GM21390 (cell line): ENCODE results near the gene MAPKAPK2.

Experiments used
- ATAC-seq: cut with Tn5 transposase; IDR thresholded peaks from one replicate; pipeline ENCODE4 v1.9.1; 2021; ENCODE audit not compliant: unreplicated experiment

Gene MAPKAPK2

DNA sequence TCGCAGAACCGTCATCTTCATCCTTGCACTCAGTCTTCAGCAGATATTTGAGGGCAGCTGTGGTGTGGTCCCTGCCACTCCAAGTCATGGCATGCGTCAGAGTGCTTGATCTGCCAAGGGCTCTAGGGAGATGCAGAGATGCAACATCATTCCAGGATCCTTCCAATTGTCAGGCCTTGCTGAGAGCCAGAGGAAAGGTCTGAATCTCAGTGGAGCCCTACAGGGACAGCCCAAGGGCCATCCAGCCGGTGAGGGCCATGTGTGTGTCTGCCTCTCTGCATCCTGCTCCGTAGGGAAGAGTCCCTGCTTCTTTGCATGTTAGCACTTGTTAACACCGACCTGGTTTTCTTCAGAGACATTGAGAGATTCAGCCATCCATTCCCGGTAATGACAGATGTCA, 17.6 kb downstream of the MAPKAPK2 start:
- no peak for ATAC-seq

DNA sequence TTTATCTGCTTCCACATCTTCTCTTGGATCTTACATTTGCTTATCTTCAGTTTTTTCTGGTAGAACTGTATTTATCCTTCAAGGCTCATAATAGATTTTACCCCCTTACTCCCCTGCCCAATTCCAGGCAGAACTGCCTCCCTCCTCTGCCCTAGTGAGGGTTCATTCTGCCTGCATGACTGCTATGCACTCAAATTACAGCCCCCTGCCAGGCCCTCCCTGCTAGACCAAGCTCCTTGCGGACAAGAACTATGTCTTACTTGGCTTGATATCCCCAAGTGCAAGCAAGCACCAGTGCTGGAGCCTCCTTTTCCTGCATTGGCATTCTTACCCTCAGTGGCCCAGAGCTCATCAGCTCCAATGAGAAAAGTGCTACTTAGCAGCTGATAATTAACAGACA, 18.1 kb downstream of the MAPKAPK2 start:
- ATAC-seq, result no peak

DNA sequence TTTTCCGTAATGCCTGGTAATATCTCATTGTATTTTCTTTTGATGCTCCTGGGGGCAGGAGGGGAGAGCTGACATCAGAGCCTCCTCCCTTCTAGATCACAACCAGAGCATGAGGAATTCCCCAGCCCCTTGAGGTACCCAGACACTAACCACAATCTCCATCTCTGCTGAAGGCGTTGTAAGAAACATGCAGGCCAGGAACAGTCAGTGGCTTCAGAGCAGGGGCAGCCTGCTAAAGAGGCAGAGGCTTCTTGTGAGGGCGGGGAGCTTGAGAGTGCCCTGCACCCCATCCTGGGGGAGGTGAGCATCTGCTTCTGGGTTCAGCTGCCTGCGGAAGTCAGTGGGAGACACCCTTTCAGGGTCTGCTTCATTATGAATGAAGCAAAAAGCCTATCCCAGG, 19.0 kb downstream of the MAPKAPK2 start:
- ATAC-seq, result no peak

DNA sequence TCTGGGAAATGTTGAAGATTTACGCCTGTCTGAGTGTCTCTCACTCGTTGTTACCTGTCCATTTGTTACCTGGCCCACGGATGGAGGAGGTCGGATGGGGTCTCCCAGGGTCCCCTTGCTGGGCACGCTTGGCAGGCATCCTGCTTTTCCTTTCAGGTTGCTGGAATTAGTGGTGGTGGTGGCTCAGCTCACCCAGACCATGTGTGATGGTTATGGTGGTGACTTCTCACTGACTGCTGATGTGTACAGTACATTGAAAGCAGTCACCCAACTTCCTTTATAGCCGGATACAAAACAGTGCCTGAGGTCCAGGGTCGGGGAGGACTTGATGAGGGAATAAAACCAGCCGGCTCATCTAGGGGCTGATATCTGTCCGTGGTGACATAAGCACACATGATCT, 19.5 kb downstream of the MAPKAPK2 start:
- no peak for ATAC-seq

DNA sequence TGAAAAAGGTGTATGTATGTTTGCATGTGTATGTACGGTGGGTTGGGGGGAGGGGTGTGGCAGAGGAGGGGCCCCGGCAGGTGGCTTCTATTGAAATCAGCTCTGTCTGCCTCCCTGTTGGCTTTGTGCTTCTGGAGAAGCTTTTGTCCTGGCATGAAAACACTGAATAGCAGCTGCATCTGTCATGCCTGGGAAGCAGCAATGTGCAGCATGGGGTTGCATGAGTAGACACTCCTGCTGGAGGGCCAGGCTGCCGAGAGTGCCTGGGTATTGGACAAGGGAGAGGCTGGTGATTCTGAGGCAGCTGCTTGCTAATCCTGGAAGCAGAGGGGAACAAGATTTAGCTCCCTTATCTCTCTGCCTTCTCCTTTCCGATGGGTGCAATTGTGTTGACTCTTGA, 20.5 kb downstream of the MAPKAPK2 start:
- no peak for ATAC-seq

DNA sequence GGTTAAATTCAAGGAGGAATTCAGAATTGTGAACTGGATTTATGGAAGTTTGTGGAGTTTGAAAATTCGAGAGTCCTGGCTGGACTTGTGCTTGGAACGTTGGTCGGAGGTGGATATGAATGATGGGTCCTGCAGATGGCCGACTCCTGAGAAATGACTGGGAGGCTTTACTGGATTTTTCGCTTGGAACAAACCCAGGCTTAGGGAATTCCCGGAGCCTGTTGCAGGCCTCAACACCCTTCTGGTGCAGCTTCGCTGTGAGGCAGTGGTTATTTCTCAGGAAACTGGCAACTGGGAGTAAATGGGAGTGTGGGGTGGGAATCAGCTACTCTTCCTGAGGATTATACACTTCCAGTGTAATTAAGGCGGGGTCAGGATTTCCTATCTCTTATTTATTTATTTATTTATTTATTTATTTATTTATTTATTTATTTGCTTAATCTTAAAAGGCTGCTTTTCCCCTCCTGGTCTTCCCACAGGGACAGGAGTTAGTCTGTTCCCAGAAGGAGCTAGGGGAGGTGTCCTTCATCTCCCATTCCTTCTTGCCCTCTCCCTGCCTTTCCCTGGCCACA, 21.1 kb downstream of the MAPKAPK2 start:
- ATAC-seq, result no peak

DNA sequence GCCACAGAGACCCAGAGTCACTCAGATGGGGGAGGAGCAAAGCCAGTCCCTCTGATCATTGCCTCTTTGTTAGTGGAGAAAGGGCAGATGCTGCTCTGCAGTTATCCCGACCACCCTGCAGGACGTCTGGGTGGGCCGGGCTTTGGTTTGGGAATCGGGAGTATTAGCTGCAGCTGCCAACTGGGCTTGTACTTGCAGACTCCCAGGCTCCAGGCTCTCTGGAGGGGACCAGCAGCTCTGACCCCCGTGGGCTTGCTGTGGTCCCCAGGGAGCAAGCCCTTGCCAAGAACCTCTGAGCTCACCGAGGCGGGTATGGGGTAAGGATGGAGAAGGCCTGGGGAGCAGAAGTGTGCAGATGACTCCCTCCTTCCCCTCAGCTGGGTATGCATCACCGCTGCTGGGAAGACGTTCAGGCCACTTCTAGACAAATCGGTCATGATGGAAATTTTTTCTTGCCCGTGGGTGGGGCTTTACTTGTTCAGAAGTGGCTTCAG, 21.6 kb downstream of the MAPKAPK2 start:
- ATAC-seq, result no peak

DNA sequence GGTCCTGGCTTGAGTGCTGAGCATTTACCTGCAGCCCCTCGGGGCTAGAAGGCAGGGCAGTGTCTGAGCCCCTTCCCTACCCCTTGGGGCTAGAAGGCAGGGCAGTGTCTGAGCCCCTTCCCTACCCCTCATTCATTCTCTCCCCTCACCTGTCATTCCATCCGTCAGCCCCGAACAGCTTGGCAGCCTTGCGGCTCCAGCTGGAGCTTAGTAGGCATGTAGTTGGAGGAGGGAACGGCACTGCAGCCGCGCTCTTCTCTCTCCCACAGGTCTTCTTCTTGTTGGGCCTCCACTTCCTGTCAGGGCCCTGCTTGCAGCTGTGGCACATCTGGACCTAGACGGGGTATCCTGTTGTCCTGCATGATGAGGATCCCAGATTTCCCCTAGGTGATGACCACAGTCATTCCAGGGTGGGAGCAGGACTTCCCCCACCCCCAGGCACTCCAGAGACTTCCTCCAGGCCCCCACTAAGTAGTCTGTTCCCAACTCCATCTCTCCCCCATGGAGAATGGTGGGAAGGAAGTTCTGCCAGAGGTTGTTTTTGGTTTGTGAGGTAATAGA, 22.2 kb downstream of the MAPKAPK2 start:
- no peak for ATAC-seq

DNA sequence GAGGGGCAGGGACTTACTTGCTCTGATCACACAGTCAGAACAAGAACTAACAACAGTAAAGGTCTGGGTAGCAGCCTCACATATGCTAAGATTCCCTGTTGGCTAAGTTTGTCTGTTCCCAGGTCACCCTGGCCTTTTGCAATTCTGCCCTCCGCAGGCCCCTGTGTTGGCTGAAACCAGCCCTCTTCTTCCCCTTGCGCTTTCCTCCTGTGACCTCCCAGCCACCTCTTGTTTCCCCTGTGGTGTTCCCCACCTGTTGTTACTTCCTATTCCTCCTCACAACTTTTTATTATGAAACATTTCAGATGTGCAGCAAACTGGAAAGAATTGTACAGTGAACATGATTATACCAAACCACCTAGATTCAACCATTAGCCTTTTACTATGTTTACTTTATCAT, 23.4 kb downstream of the MAPKAPK2 start:
- ATAC-seq, result peak; percentile 75

DNA sequence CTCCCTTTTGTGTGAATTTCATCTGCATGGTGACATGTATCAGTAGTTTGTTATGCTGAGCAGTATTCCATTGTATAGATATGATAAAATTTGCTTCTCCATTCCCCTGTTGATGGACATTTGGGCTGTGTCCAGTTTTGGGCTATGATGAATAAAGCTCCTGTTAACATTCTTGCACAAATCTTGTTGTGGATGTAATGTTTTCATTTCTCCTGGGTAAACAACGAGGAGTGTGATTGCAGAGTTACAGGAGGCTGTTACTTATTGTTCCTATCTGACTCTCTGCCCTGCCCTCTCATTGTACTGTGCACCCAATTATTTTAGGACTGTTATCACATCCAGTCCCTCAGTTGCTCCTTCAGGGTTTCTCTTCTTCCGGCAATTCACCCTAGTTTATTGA, 24.2 kb downstream of the MAPKAPK2 start:
- no peak for ATAC-seq

DNA sequence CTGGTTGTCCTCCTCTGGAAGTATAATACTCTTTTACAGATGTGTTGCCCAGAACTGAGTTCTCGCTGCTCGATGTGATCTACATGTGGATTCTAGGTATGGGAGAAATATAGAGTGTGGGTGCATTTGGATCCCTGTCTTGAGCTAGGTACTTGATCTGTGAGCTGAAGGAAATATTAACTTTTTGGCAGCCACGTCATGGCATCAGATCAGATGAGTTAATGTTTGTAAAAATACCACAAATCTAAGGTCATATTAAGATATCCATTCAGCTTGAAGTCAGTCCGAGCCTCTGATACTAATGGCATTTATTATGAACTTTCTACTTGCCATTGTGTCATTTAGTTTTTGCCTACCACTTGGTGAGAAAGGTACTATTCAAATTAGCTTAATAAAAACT, 24.6 kb downstream of the MAPKAPK2 start:
- ATAC-seq, result no peak

DNA sequence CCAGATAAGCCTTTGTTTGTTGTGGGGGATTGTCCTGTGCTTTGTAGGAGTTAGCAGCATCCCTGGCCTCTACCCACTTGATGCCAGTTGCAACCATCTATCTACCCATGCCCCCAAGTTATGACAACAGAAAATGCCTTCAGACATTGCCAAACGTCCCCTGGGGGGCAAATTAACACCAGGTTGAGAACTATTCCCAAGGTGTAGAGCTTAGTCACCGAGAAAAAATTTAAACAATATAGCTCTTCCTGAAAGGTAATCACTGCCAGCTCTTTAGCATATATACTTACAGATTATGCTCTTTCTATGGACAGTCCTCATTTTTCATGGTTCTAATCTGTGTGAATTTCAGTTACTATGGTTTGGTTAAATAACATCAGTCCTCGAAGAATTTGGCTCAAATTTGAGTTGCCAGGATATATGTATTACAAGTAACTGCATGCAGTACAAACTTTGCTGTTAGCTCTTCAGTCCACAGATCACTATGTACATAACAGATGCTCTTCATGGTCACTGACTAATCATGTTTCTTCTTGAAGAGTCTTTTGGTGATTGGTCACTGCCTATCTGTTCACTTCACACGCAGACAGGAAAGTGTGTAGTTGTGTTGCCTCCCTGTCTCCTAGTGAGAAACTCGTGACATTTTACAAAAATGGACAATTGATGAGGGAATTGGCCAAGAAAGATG, 25.2 kb downstream of the MAPKAPK2 start:
- no peak for ATAC-seq

DNA sequence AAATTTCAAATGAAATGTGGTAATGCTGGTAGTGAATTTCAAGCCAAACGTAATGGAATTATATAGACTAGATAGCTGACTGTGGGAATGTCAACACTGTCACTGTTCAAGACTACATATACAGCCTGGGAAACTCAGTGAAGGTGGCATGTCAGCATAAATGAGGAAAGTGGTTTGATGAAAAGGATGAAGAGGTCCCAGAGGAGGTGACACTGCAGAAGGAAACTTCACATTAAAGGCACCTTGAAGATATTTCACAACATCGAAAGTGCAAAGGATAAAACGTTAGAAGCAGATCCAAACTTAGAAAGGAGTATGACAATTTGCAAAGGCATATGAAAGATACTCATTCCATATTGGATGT, 25.7 kb downstream of the MAPKAPK2 start:
- no peak for ATAC-seq

DNA sequence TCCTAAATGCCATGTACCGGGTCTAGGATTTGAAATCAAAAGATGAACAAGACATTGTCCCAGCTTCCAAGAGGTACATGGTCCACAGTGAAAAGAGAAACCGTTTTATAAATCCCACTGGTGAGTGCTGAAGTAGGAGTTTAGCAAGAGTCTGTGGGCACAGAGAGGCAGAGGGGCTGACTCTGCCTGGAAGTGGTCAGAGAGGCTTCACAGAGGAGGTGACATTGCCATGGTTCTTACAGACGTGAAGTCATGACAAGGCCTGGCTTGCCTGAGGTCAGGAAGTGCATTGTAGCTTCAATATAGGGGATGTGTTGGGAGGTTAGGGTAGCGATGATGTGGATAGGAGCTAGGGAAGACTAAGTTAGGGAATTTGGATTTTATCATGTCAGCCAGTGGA, 28.4 kb downstream of the MAPKAPK2 start:
- ATAC-seq, result no peak

DNA sequence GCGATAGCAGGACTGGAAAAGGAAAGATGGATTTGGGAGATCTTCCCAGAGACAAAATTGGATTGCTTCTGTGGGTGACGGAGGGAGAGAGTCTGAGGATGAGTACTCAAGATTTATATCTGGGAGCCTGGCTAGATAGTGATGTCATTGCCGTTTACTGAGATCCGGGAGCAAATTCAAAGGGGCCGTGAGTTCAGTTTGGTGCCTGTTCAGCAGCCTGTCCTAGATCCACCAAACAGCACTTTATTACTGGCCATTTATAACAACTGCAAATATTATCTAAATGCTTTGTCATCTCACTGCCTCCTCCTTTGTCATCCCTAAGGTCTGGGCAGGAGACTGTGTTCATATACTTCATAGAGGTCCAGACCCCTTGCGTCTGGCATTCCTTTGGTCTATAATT, 29.2 kb downstream of the MAPKAPK2 start:
- no peak for ATAC-seq

DNA sequence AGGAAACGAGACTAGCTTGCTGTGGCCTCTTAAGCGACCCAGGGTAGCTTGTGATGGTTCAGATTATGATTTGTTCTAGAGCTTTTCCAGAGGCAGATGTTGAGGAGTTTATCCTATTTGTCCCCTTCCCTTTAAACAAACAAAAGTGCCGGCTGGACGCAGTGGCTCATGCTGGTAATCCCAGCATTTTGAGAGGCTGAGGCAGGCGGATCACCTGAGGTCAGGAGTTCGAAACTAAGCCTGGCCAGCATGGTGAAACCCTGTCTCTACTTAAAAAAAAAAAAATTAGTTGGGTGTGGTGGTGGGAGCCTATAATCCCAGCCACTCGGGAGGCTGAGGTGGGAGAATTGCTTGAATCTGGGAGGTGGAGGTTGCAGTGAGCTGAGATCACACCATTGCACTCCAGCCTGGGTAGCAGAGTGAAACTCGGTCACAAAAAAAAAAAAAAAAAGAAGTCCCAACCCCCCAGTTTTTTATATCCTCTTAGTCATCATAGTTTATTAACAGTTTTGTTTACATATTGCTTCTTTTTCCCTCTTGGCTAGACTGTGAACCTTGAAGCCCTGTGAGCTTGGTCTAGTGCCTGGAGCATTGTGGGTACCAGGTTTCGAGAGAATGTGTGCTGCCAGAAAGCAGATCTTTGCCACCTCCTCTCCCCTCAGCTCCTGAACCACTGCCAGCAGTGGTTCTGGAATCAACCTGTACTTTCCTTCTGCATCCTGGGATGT, 29.8 kb downstream of the MAPKAPK2 start:
- no peak for ATAC-seq

DNA sequence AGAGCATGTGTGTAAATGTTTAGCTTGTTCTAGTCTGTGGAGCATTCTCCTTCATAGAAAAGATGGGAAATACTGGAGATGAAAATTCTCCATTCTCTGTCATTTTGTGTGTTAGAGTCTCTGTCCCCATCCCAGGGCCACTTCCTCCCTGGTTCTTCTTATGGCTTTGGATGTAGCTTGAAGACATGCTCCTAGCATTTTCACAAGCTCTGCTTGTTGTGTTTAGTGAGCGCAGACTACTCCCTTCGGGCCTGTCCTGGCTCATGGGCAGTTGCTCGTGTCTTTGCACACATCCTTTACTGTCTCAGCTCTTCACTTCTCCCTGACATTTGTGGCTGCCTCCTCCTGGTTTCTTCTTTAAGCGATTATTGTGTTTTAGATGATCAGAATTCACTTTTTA, 30.4 kb downstream of the MAPKAPK2 start:
- ATAC-seq, result no peak

DNA sequence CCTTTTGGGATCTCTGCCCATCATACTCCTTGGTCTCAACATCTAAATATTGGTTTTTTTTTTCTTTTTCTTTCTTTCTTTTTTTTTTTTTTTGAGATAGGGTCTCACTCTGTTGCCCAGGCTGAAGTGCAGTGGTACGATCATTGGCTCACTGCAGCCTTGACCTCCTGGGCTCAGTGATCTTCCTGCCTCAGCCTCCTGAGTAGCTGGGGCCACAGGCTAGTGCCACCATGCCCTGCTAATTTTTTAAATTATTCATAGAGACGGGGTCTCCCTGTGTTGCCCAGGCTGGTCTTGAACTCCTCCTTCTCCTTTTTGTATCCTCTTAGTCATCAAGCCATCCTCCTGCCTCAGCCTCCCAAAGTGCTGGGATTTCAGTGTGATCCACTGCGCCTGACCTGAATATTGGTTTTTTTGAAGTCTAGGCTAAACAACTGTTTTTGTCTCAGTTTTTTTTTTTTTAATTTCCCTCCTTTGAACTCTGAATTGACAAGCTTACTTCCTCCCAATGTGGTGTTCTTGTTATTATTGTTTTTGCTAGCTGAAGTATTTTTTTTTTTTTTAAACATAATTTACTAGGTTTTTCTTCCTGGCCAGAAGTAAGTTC, 30.9 kb downstream of the MAPKAPK2 start:
- no peak for ATAC-seq

DNA sequence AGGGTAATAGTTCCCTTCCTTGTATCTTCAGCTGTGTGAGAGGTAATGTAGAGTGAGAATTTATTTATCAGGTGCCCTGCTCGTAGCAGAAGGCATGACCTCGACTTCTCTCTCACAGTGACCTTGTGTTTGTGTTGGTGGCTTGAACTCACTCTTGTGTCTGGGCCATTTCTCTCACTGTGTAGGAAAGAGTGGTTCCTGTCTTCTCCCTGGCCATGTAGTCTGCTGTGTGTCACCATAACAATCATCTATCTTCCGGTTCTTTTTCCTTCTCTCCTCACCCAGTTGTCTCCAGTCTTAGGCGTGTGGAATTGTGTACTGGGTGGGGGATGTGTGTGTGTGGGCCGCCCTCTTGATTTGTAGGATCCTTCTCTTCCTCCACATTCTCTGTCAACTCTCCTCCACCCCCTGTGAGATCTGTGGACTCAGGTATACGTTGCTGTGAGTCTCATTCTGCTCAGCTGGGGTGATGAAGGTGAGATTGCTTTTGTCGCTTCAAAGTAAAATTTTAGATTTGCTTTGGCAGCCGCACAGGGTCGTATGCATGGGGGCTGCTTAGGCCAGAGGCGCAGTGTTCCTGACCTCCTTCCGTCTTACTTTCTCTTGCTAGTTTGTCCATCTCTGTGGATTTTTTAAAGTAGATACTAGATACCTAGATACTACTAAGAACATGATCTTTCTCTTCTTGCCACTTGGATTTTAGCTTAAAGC, 31.6 kb downstream of the MAPKAPK2 start:
- no peak for ATAC-seq

DNA sequence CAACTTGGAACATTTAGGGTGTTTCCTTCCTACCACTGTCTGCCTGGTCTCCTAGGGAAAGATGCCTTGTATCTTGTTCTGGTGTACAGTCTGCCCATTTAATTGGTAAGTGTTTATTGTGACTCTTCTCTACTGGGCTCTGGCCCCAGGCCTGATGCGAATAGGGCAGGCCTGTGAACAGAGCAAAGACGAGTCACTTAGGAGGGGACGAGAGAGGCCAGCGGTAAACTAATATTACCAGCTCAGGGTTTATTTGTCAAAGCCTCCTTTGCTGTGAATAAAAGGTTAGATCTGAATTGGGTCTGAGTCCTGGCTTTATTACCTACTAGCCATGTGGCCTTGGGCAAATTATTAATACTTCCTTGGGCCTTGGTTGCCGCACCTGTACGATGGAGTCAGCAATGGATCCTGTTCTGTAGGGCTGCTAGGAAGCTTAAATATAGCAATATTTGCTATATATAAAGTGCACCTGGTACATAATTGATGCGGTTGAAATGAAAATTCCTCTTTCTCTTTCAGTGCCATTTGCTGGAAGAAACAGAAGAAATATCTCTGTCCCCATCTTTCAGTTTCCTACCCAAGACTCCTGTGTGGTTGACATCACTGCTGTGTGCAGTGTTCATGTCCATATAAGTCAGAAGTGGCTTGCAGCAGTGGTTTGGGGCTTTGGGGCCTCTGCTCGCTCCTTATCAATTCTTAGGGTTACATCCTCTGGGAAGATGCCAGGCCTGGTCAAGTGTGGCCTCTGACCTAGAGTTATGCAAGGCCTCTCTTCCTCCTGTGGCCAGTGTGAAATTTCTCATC, 32.4 kb downstream of the MAPKAPK2 start:
- peak; percentile 79 for ATAC-seq
